AG04450 (cell line): ENCODE data around the gene ZDHHC17. TPM values are rescaled to one million over a fixed set of nuclear protein-coding genes. Genes with fewer than 3 reads are reported as not detected.

Source experiments
- CTCF ChIA-PET: fragments of 300-600, 350-600 bp; formaldehyde crosslinking; extraction: SDS; loops from one replicate; lab custom pipeline; 2022; ENCODE audit warnings: antibody characterized with exemption, inconsistent platforms; lab: Charles Lee
- POLR2A ChIA-PET: fragments of 350-600 bp; formaldehyde crosslinking; extraction: SDS; loops from one replicate; lab custom pipeline; 2021; ENCODE audit warnings: antibody characterized with exemption, inconsistent platforms; lab: Yijun Ruan, JAX
- DNase-seq: peaks from one replicate; pipeline ENCODE4 v3.0.0-alpha.2; 2011; ENCODE audit warnings: low read depth, low spot score
- H3K27ac ChIP-seq: one replicate; pipeline ENCODE4 v1.5.1; 2012; ENCODE audit warnings: low read depth, low read length, control low read depth
- H3K27me3 ChIP-seq: one replicate; pipeline ENCODE4 v1.6.0; 2012; ENCODE audit warnings: low read length; ENCODE audit not compliant: control insufficient read depth, insufficient read depth
- H3K4me3 ChIP-seq: 2 replicates; pipeline ENCODE4 v1.5.1; 2011; ENCODE audit warnings: mild to moderate bottlenecking, low read depth, low read length, control low read depth
- H3K9me3 ChIP-seq: 2 replicates; pipeline ENCODE4 v1.5.1; 2012; ENCODE audit warnings: low read length; ENCODE audit not compliant: control insufficient read depth, insufficient read depth
- CTCF ChIP-seq: IDR thresholded peaks from 2 replicates; pipeline ENCODE4 v1.5.1; 2011; ENCODE audit warnings: low read depth, low read length, control low read depth, inconsistent platforms
- polyA plus RNA-seq: library from polyadenylated mRNA; depleted of rRNA; stranded (reverse); fragments of >200 nt; gene quantifications from 2 replicates; pipeline ENCODE4 v1.2.3, GENCODE V29; 2011

ZDHHC17 gene
- polyA plus RNA-seq, 1 experiment = 48.1 TPM

GRCh38 chr12:76881142-76881541 lies 117.2 kb downstream of the ZDHHC17 start:
- Histone ChIP-seq H3K4me3 (no peak overlapping the region), H3K9me3 (no peaks in the 10 kb centered on the region; the same call in 1 of the 2 replicates), H3K27me3 (no peaks in the 10 kb centered on the region), H3K27ac (no peak overlapping the region)
- POLR2A ChIA-PET = interaction anchor here (1.2 kb wide), 1 partner anchor 130 kb away, joined by 3 read pairs; no protein-coding TSS in a partner anchor
- CTCF ChIA-PET = interaction anchor here (0.6 to 4.0 kb wide), 2 partner anchors 46 to 129 kb away, joined by 5 to 41 read pairs; no protein-coding TSS in a partner anchor
- no peak for DNase-seq
- no peak for TF ChIP-seq CTCF

- DNase-seq = no peak
- Histone ChIP-seq H3K9me3 (no peaks in the 10 kb centered on the region; the same call in 1 of the 2 replicates), H3K27me3 (no peaks in the 10 kb centered on the region), H3K4me3 (no peak overlapping the region), H3K27ac (no peak overlapping the region)
- CTCF ChIA-PET = interaction anchor here (1.1 to 1.8 kb wide), 2 partner anchors 61 to 128 kb away, joined by 3 to 5 read pairs; no protein-coding TSS in a partner anchor
- TF ChIP-seq CTCF = no peak
- POLR2A ChIA-PET = no interaction called here
Observed at GRCh38 chr12:76882367-76882766, 118.5 kb downstream of the ZDHHC17 start.

- POLR2A ChIA-PET = no interaction called here
- Histone ChIP-seq H3K27ac (no peak overlapping the region), H3K4me3 (no peak overlapping the region), H3K9me3 (no peaks in the 10 kb centered on the region; the same call in 1 of the 2 replicates), H3K27me3 (no peaks in the 10 kb centered on the region)
- no peak for TF ChIP-seq CTCF
- DNase-seq = no peak
- CTCF ChIA-PET = interaction anchor here (1.8 kb wide), 1 partner anchor 128 kb away, joined by 5 read pairs; no protein-coding TSS in a partner anchor
Observed at GRCh38 chr12:76883151-76883550, 119.2 kb downstream of the ZDHHC17 start.

GRCh38 chr12:76883811-76884210 lies 119.9 kb downstream of the ZDHHC17 start:
- Histone ChIP-seq H3K27ac (no peak overlapping the region), H3K4me3 (no peak overlapping the region), H3K9me3 (no peaks in the 10 kb centered on the region), H3K27me3 (no peaks in the 10 kb centered on the region)
- no peak for TF ChIP-seq CTCF
- CTCF ChIA-PET = interaction anchor here (1.2 to 1.8 kb wide), 2 partner anchors 14 to 127 kb away, joined by 3 to 5 read pairs; no protein-coding TSS in a partner anchor
- no peak for DNase-seq
- POLR2A ChIA-PET = no interaction called here

- POLR2A ChIA-PET = no interaction called here
- no peak for TF ChIP-seq CTCF
- CTCF ChIA-PET = no interaction called here
- Histone ChIP-seq H3K9me3 (no peaks in the 10 kb centered on the region), H3K4me3 (no peak overlapping the region), H3K27ac (no peak overlapping the region), H3K27me3 (no peaks in the 10 kb centered on the region)
- no peak for DNase-seq
Observed at GRCh38 chr12:76888775-76889174, 124.9 kb downstream of the ZDHHC17 start.
